ENCODE results near the gene GAS7.

DNA sequence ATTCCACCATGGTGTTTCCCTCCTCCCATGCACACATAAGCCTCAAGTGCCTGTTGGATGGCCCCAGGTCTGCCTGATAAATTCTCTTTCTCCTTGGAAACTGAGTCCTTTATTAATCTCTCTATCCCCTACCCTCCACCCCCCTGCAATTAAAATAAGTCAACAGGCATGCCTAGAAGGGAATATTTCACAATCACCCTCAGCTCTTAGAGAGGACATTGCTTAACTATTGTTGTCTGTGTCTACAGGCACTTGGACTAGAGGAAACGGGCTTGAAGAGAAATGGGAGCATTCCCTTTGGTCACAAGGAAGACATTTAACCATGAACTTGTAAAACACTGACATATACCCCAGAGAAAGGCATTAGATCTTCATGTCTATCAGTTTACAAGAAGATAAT lies 332.8 kb downstream of the GAS7 start:
- no peak for TF ChIP-seq JUN (CRISPR knock-in tag; IDR thresholded peaks at IDR 0.05)
- no peak for TF ChIP-seq MAX (CRISPR knock-in tag; IDR thresholded peaks at IDR 0.05)
- TF ChIP-seq, protein P1, sequence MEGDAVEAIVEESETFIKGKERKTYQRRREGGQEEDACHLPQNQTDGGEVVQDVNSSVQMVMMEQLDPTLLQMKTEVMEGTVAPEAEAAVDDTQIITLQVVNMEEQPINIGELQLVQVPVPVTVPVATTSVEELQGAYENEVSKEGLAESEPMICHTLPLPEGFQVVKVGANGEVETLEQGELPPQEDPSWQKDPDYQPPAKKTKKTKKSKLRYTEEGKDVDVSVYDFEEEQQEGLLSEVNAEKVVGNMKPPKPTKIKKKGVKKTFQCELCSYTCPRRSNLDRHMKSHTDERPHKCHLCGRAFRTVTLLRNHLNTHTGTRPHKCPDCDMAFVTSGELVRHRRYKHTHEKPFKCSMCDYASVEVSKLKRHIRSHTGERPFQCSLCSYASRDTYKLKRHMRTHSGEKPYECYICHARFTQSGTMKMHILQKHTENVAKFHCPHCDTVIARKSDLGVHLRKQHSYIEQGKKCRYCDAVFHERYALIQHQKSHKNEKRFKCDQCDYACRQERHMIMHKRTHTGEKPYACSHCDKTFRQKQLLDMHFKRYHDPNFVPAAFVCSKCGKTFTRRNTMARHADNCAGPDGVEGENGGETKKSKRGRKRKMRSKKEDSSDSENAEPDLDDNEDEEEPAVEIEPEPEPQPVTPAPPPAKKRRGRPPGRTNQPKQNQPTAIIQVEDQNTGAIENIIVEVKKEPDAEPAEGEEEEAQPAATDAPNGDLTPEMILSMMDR (IDR thresholded peaks at IDR 0.05), result no peak
- TF ChIP-seq ELF4 (CRISPR knock-in tag; IDR thresholded peaks at IDR 0.05; ENCODE audit: low read depth), result no peak
- TF ChIP-seq ATF6 (CRISPR knock-in tag; IDR thresholded peaks at IDR 0.05), result no peak
- no peak for TF ChIP-seq CREB1 (CRISPR knock-in tag; IDR thresholded peaks at IDR 0.05)
- TF ChIP-seq, protein P2, sequence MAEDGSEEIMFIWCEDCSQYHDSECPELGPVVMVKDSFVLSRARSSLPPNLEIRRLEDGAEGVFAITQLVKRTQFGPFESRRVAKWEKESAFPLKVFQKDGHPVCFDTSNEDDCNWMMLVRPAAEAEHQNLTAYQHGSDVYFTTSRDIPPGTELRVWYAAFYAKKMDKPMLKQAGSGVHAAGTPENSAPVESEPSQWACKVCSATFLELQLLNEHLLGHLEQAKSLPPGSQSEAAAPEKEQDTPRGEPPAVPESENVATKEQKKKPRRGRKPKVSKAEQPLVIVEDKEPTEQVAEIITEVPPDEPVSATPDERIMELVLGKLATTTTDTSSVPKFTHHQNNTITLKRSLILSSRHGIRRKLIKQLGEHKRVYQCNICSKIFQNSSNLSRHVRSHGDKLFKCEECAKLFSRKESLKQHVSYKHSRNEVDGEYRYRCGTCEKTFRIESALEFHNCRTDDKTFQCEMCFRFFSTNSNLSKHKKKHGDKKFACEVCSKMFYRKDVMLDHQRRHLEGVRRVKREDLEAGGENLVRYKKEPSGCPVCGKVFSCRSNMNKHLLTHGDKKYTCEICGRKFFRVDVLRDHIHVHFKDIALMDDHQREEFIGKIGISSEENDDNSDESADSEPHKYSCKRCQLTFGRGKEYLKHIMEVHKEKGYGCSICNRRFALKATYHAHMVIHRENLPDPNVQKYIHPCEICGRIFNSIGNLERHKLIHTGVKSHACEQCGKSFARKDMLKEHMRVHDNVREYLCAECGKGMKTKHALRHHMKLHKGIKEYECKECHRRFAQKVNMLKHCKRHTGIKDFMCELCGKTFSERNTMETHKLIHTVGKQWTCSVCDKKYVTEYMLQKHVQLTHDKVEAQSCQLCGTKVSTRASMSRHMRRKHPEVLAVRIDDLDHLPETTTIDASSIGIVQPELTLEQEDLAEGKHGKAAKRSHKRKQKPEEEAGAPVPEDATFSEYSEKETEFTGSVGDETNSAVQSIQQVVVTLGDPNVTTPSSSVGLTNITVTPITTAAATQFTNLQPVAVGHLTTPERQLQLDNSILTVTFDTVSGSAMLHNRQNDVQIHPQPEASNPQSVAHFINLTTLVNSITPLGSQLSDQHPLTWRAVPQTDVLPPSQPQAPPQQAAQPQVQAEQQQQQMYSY (CRISPR knock-in tag; IDR thresholded peaks at IDR 0.05), result no peak
- TF ChIP-seq, protein P3, sequence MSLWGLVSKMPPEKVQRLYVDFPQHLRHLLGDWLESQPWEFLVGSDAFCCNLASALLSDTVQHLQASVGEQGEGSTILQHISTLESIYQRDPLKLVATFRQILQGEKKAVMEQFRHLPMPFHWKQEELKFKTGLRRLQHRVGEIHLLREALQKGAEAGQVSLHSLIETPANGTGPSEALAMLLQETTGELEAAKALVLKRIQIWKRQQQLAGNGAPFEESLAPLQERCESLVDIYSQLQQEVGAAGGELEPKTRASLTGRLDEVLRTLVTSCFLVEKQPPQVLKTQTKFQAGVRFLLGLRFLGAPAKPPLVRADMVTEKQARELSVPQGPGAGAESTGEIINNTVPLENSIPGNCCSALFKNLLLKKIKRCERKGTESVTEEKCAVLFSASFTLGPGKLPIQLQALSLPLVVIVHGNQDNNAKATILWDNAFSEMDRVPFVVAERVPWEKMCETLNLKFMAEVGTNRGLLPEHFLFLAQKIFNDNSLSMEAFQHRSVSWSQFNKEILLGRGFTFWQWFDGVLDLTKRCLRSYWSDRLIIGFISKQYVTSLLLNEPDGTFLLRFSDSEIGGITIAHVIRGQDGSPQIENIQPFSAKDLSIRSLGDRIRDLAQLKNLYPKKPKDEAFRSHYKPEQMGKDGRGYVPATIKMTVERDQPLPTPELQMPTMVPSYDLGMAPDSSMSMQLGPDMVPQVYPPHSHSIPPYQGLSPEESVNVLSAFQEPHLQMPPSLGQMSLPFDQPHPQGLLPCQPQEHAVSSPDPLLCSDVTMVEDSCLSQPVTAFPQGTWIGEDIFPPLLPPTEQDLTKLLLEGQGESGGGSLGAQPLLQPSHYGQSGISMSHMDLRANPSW (CRISPR knock-in tag; conservative IDR thresholded peaks at IDR 0.05; ENCODE audit: low read depth), result no peak
- TF ChIP-seq AFF4 (CRISPR knock-in tag; IDR thresholded peaks at IDR 0.05; ENCODE audit: borderline replicate concordance), result no peak
- no peak for TF ChIP-seq SP1 (CRISPR knock-in tag; conservative IDR thresholded peaks at IDR 0.05)

Data from WTC11 (cell line).